Activated naive CD8-positive, alpha-beta T cell treated with anti-CD3 and anti-CD28 coated beads, Interleukin-2, amount 50 U/mL, for 16 hours (primary cell): ENCODE measurements around the gene SLC52A1.
"Not testable (repeated sequence)": the region's sequence is repeated elsewhere in the genome, so short reads cannot be mapped to it uniquely, and the experiment has no call there.

Experiments
- DNase-seq: peaks from one replicate; pipeline ENCODE4 v3.0.0-alpha.2; 2020; ENCODE audit warnings: low read depth, low spot score

The SLC52A1 gene

GRCh38 chr17:5035315-5035714 lies at the start of gene SLC52A1:
Gene SLC52A1 (minus strand): TSS chr17:5035426. CDS start chr17:5034606, 820 bp downstream.
- DNase-seq = no peak

GRCh38 chr17:5080591-5080990 lies 45.4 kb upstream of the SLC52A1 start:
- no peak for DNase-seq

GRCh38 chr17:5078106-5079028 lies 43.1 kb upstream of the SLC52A1 start, which contains the start of gene ZFP3:
Gene ZFP3 (plus strand): TSS chr17:5078467. CDS start chr17:5091505, 13,038 bp downstream.
- DNase-seq = peak; percentile 30

- no peak for DNase-seq
Measured at GRCh38 chr17:5077781-5078105, 42.5 kb upstream of the SLC52A1 start.

- DNase-seq = not testable (repeated sequence)
Measured at GRCh38 chr17:5077275-5077674, 42.0 kb upstream of the SLC52A1 start.

GRCh38 chr17:5075472-5075871 lies 40.2 kb upstream of the SLC52A1 start:
- not testable (repeated sequence) for DNase-seq

- DNase-seq = no peak
Measured at GRCh38 chr17:5069724-5070123, 34.5 kb upstream of the SLC52A1 start.

GRCh38 chr17:5068236-5068635 lies 33.0 kb upstream of the SLC52A1 start:
- DNase-seq = no peak

GRCh38 chr17:5065227-5065744 lies 30.1 kb upstream of the SLC52A1 start:
- no peak for DNase-seq

GRCh38 chr17:5055543-5055942 lies 20.3 kb upstream of the SLC52A1 start:
- no peak for DNase-seq

GRCh38 chr17:5050278-5050677 lies 15.1 kb upstream of the SLC52A1 start:
- no peak for DNase-seq

GRCh38 chr17:5049314-5049841 lies 14.2 kb upstream of the SLC52A1 start:
- no peak for DNase-seq

GRCh38 chr17:5047446-5047845 lies 12.2 kb upstream of the SLC52A1 start:
- DNase-seq = no peak

- DNase-seq = no peak
Measured at GRCh38 chr17:5045496-5045895, 10.3 kb upstream of the SLC52A1 start.

GRCh38 chr17:5044630-5045029 lies 9.4 kb upstream of the SLC52A1 start:
- DNase-seq = no peak

- no peak for DNase-seq
Measured at GRCh38 chr17:5043524-5043923, 8.3 kb upstream of the SLC52A1 start.

- no peak for DNase-seq
Measured at GRCh38 chr17:5042157-5043022, 7.2 kb upstream of the SLC52A1 start.

GRCh38 chr17:5034651-5035050 lies 575 bp downstream of the SLC52A1 start:
- no peak for DNase-seq

GRCh38 chr17:5034063-5034462 lies 1.2 kb downstream of the SLC52A1 start:
- no peak for DNase-seq

GRCh38 chr17:5033352-5034015 lies 1.7 kb downstream of the SLC52A1 start:
- DNase-seq = no peak

- no peak for DNase-seq
Measured at GRCh38 chr17:5032865-5033264, 2.4 kb downstream of the SLC52A1 start.
